HepG2 (cell line): Measurements from ENCODE around the gene MEX3A. TPM values are rescaled to one million over a fixed set of nuclear protein-coding genes. Genes with fewer than 3 reads are reported as not detected.

Experiments used
- AHR ChIP-seq: IDR thresholded peaks from 2 replicates; pipeline ENCODE4 v1.6.1; 2018; ENCODE audit warnings: missing genetic modification reagents, missing compliant biosample characterization
- HCFC1 ChIP-seq: fragments of 150-350 bp; IDR thresholded peaks from 2 replicates; pipeline ENCODE4 v1.6.1; 2014; ENCODE audit warnings: low read depth, low read length
- HIVEP1 ChIP-seq: sonication (generic); formaldehyde crosslinking; IDR thresholded peaks from 2 replicates; pipeline ENCODE4 v1.4.0; 2020; ENCODE audit warnings: mild to moderate bottlenecking, missing genetic modification reagents
- HOXA9 ChIP-seq: sonication (generic); formaldehyde crosslinking; IDR thresholded peaks from 2 replicates; pipeline ENCODE4 v1.8.1; 2022; ENCODE audit warnings: missing genetic modification reagents, mild to moderate bottlenecking, moderate library complexity, borderline replicate concordance
- KDM1A ChIP-seq: IDR thresholded peaks from 2 replicates; pipeline ENCODE4 v1.6.1; 2016; ENCODE audit warnings: missing compliant biosample characterization
- KLF13 ChIP-seq: sonication (generic); formaldehyde crosslinking; IDR thresholded peaks from 2 replicates; pipeline ENCODE4 v1.4.0; 2020; ENCODE audit warnings: mild to moderate bottlenecking, missing genetic modification reagents
- MIER2 ChIP-seq: IDR thresholded peaks from 2 replicates; pipeline ENCODE4 v1.6.1; 2016; ENCODE audit warnings: missing biosample characterization, missing genetic modification reagents
- PHF8 ChIP-seq: sonication (generic); formaldehyde crosslinking; IDR thresholded peaks from 2 replicates; pipeline ENCODE4 v1.5.0; 2020; ENCODE audit warnings: missing genetic modification reagents
- PITX1 ChIP-seq: sonication (generic); formaldehyde crosslinking; IDR thresholded peaks from 2 replicates; pipeline ENCODE4 v1.5.1; 2020; ENCODE audit warnings: mild to moderate bottlenecking, missing genetic modification reagents
- POLR2A ChIP-seq, 2 experiments: IDR thresholded peaks; 2 replicates each; pipeline ENCODE4 v1.6.1; 2011; ENCODE audit warnings: low read depth in 2 of 2, low read length in 2 of 2, mild to moderate bottlenecking in 1 of 2, moderate library complexity in 1 of 2; ENCODE audit not compliant: insufficient read depth in 1 of 2
- POLR2G ChIP-seq: fragments of 200-400 bp; formaldehyde crosslinking; IDR thresholded peaks from 2 replicates; pipeline ENCODE4 v1.6.1; 2018; ENCODE audit warnings: mild to moderate bottlenecking, low read depth, low read length, moderate library complexity
- RARG ChIP-seq: sonication (generic); formaldehyde crosslinking; IDR thresholded peaks from 2 replicates; pipeline ENCODE4 v1.4.0; 2020; ENCODE audit warnings: low read depth, mild to moderate bottlenecking, missing genetic modification reagents
- ZBTB7B ChIP-seq: sonication (generic); formaldehyde crosslinking; IDR thresholded peaks from 2 replicates; pipeline ENCODE4 v1.4.0; 2020; ENCODE audit warnings: missing genetic modification reagents
- ZBTB8A ChIP-seq: sonication (generic); formaldehyde crosslinking; IDR thresholded peaks from 2 replicates; pipeline ENCODE4 v1.4.0; 2020; ENCODE audit warnings: mild to moderate bottlenecking, low read depth, missing genetic modification reagents, borderline replicate concordance
- ZNF234 ChIP-seq: sonication (generic); formaldehyde crosslinking; conservative IDR thresholded peaks from 2 replicates; pipeline ENCODE4 v1.5.1; 2020; ENCODE audit warnings: mild to moderate bottlenecking, missing genetic modification reagents
- ZNF292 ChIP-seq: sonication (generic); formaldehyde crosslinking; IDR thresholded peaks from 2 replicates; pipeline ENCODE4 v1.8.1; 2022; ENCODE audit warnings: mild to moderate bottlenecking, low read depth, missing genetic modification reagents, borderline replicate concordance
- ZNF598 ChIP-seq: sonication (generic); formaldehyde crosslinking; IDR thresholded peaks from 2 replicates; pipeline ENCODE4 v1.5.1; 2020; ENCODE audit warnings: mild to moderate bottlenecking, missing genetic modification reagents, borderline replicate concordance
- ZNF703 ChIP-seq: sonication (generic); formaldehyde crosslinking; IDR thresholded peaks from 2 replicates; pipeline ENCODE4 v1.5.1; 2020; ENCODE audit warnings: missing genetic modification reagents, mild to moderate bottlenecking, moderate library complexity, borderline replicate concordance
- ZNF749 ChIP-seq: sonication (generic); formaldehyde crosslinking; IDR thresholded peaks from 2 replicates; pipeline ENCODE4 v1.8.0; 2022; ENCODE audit warnings: mild to moderate bottlenecking, missing genetic modification reagents, moderate library complexity, borderline replicate concordance
- polyA plus RNA-seq, 8 experiments: library from polyadenylated mRNA; depleted of rRNA in 3 of 8; stranded (reverse) in 7 of 8; unstranded in 1 of 8; fragments of >200 nt; fragmentation: Illumina TruSeq in 4 of 8; extraction: Trizol in 4 of 8; gene quantifications; 2 replicates each; pipeline versions ENCODE4 v1.2.1 to v1.2.3, GENCODE V29; 2011 to 2016; ENCODE audit warnings: low read depth in 4 of 8, missing spikeins in 1 of 8, mixed read lengths in 1 of 8; ENCODE audit not compliant: insufficient read depth in 1 of 8
- total RNA-seq, 5 experiments: library from RNA; depleted of rRNA; stranded (reverse); fragments of >200 nt; fragmentation: Illumina TruSeq; extraction: Trizol; gene quantifications; 2 replicates each; pipeline ENCODE4 v1.2.3, GENCODE V29; 2016; ENCODE audit warnings: low read depth in 1 of 5
- TF ChIP-seq, protein P1 (sequence below): sonication (generic); formaldehyde crosslinking; IDR thresholded peaks from 2 replicates; pipeline ENCODE4 v1.4.0; 2020; ENCODE audit warnings: missing genetic modification reagents
- TF ChIP-seq, protein P2 (sequence below): sonication (generic); formaldehyde crosslinking; IDR thresholded peaks from 2 replicates; pipeline ENCODE4 v1.8.0; 2022; ENCODE audit warnings: missing genetic modification reagents, mild to moderate bottlenecking, inconsistent platforms, borderline replicate concordance
- TF ChIP-seq, protein P3 (sequence below): sonication (generic); formaldehyde crosslinking; IDR thresholded peaks from 2 replicates; pipeline ENCODE4 v1.4.0; 2020; ENCODE audit warnings: missing genetic modification reagents
- TF ChIP-seq, protein P4 (sequence below): sonication (generic); formaldehyde crosslinking; IDR thresholded peaks from 2 replicates; pipeline ENCODE4 v1.4.0; 2020; ENCODE audit warnings: mild to moderate bottlenecking, missing genetic modification reagents

Gene MEX3A
- total and polyA plus RNA-seq, 2 of the 13 experiments (the other 11 are each of a cell fraction or from before 2014, with no cell fraction given), result 7.6 to 9.1 TPM

DNA sequence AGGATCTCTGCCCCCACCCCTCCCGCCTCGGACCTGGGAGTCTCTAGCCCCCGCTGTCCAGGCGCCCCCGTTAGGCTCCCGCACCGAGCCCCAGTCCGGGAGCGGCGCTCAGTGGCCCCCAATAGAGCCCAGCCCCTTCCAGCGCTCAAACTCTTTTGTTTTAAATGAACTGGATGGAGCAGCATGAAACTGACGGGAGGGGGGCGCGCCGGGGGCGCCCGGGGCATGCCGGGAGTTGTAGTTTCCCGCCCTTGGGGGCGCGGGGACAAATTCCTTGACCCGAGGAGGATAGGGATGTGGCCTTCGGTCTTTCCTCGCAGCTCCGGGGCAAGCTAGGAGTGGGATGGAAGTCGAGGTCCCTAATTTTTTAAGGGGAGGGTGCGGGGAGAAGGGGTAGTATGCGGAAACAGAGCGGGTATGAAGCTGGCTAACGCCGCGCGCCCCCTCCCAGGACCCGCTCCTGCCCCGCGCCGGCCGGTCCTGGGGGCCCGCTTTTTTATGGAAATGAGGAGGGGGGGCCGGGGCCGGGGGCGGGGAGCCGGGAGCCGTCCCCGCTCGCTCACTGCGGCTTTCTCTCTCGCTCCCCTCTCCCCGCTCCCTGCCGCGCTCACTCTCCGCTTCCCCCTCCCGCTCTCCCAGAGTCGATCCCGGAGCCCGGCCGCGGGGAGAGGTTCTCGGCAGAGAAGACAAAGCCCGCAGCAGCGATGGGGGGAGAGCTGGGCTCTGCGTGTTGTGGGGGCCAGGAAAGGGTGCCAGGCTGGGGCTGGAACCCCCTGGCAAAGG lies at the start of gene MEX3A (continued):
- TF ChIP-seq, protein P1, sequence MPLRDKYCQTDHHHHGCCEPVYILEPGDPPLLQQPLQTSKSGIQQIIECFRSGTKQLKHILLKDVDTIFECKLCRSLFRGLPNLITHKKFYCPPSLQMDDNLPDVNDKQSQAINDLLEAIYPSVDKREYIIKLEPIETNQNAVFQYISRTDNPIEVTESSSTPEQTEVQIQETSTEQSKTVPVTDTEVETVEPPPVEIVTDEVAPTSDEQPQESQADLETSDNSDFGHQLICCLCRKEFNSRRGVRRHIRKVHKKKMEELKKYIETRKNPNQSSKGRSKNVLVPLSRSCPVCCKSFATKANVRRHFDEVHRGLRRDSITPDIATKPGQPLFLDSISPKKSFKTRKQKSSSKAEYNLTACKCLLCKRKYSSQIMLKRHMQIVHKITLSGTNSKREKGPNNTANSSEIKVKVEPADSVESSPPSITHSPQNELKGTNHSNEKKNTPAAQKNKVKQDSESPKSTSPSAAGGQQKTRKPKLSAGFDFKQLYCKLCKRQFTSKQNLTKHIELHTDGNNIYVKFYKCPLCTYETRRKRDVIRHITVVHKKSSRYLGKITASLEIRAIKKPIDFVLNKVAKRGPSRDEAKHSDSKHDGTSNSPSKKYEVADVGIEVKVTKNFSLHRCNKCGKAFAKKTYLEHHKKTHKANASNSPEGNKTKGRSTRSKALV (CRISPR knock-in tag), result no peak
- TF ChIP-seq MIER2 (CRISPR knock-in tag) (no peak), RARG (no peak), PHF8 (CRISPR knock-in tag) (peak; percentile 51), ZNF598 (CRISPR knock-in tag) (no peak), ZBTB7B (CRISPR knock-in tag) (peak; percentile 71), KDM1A (no peak), ZNF703 (CRISPR knock-in tag) (no peak), ZNF292 (CRISPR knock-in tag) (no peak), ZNF234 (CRISPR knock-in tag) (no peak), HOXA9 (CRISPR knock-in tag) (no peak), ZNF749 (CRISPR knock-in tag) (no peak), ZBTB8A (no peak), PITX1 (no peak), HCFC1 (peak; percentile 88), POLR2G (peak; percentile 61; the same call in 1 of the 2 replicates), AHR (no peak), POLR2A (IDR thresholded peaks at IDR 0.05; ENCODE audit: insufficient read depth in 1 of 2, low read depth in 2 of 2, low read length in 2 of 2) (peak; percentile 21 to 45; a peak in 2 of 4 replicates), KLF13 (CRISPR knock-in tag) (no peak), HIVEP1 (no peak)
- TF ChIP-seq, protein P2, sequence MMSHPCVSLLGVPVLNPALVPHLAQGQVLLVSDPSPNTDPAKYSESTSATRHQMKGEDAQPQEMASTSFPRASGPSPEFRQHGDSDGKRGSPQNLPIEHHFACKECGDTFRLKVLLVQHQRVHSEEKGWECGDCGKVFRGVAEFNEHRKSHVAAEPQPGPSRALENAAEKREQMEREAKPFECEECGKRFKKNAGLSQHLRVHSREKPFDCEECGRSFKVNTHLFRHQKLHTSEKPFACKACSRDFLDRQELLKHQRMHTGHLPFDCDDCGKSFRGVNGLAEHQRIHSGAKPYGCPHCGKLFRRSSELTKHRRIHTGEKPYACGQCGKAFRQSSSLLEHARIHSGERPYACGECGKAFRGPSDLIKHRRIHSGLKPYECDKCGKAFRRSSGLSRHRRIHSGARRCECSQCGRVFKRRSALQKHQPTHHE (CRISPR knock-in tag), result 0 out of 2 replicates have a peak, but pooled peaks have one; percentile 52
- TF ChIP-seq, protein P3, sequence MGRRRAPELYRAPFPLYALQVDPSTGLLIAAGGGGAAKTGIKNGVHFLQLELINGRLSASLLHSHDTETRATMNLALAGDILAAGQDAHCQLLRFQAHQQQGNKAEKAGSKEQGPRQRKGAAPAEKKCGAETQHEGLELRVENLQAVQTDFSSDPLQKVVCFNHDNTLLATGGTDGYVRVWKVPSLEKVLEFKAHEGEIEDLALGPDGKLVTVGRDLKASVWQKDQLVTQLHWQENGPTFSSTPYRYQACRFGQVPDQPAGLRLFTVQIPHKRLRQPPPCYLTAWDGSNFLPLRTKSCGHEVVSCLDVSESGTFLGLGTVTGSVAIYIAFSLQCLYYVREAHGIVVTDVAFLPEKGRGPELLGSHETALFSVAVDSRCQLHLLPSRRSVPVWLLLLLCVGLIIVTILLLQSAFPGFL (CRISPR knock-in tag), result no peak
- TF ChIP-seq, protein P4, sequence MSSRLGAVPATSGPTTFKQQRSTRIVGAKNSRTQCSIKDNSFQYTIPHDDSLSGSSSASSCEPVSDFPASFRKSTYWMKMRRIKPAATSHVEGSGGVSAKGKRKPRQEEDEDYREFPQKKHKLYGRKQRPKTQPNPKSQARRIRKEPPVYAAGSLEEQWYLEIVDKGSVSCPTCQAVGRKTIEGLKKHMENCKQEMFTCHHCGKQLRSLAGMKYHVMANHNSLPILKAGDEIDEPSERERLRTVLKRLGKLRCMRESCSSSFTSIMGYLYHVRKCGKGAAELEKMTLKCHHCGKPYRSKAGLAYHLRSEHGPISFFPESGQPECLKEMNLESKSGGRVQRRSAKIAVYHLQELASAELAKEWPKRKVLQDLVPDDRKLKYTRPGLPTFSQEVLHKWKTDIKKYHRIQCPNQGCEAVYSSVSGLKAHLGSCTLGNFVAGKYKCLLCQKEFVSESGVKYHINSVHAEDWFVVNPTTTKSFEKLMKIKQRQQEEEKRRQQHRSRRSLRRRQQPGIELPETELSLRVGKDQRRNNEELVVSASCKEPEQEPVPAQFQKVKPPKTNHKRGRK (CRISPR knock-in tag), result no peak
